Raji (cell line): ENCODE data around the gene HK1.

Experiments used
- POLR2A ChIP-seq: IDR thresholded peaks from 2 replicates; pipeline ENCODE4 v1.6.1; 2011; ENCODE audit warnings: low read depth, low read length, control low read depth; ENCODE audit not compliant: insufficient read depth

Gene HK1

DNA sequence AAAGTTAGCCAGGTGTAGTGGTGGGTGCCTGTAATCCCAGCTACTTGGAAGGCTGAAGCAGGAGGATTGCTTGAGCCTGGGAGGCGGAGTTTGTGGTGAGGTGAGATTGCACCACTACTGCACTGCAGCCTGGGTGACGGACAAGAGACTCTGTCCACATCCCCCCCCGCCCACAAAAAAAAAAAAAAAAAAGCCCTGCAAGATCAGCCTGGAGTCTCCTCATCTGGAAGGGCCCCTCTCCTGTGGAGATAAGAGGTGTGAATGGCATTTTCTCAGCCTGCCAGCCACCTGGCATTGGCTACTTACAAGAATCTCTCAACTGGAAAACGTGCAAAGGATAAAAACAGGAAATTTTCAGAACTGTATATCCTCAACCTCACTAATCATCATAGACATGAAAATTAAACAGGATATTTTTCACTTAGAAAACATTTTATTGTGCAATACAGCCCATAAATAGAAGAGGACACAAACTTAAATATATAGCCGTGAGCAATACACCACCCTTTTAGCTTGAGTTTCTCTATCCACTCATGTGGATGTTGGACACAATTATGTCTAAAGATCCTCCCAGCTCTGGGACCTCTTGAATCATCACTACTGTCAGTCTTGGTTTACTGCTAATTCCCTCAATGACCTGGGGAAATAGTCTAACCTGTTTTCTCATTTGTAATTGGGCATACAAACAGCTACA is 161.7 kb downstream of the HK1 start:
- no peak for TF ChIP-seq POLR2A

DNA sequence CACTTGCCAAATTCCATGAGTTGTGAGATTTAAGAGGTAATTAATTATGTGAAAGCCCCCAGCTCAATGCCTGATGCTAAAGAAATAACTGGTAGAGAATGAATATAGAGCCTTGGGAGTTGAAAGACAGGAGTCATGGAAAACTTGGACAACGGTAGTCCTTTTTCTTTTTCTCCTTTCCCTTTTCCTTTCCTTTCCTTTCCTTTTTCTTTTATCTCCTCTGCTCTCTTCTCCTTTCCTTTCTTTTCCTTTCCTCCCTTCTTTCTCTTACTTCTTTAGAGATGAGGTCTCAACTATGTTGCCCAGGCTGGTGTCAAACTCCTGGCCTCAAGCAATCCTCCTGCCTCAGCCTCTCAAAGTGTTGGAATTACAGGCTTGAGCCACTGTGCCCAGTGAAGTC is 165.1 kb downstream of the HK1 start:
- no peak for TF ChIP-seq POLR2A

- no peak for TF ChIP-seq POLR2A
Observed at GRCh38 chr10:69445041-69445440, 166.7 kb downstream of the HK1 start.

GRCh38 chr10:69446229-69446628 is 167.9 kb downstream of the HK1 start:
- no peak for TF ChIP-seq POLR2A

DNA sequence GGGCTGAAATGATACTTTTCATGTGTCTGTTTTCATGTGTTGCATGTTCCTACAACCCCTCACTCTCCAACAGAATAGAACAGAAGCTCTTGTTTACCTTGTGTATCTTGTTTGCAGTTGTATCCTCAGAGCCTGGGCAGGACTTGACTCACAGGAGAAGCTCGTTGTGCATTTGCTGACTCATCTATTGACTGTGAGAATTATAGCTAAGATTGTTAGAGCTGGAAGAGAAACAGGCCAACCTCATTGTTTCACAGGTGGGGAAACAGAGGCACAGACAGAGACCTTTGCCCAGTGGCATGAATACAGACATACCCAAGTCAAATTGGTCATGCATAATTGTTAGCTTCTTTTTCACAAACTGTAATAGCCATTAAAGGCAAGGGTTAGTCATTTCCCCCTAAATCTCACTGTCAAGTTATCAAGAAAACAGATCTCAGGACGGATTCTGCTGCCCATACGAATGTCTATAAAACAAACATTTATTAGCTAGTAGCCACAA is 168.4 kb downstream of the HK1 start:
- TF ChIP-seq POLR2A, result no peak

- TF ChIP-seq POLR2A, result no peak
Observed at GRCh38 chr10:69449841-69450240, 171.5 kb downstream of the HK1 start.

- no peak for TF ChIP-seq POLR2A
Observed at GRCh38 chr10:69451209-69451783, 173.0 kb downstream of the HK1 start, which contains the start of gene TSPAN15. Gene TSPAN15 (plus strand): TSS chr10:69451465. CDS start chr10:69451595, 130 bp downstream.
